Smooth muscle cell (in vitro differentiated cells): ENCODE data around the gene TMEM184C. TPM values are rescaled to one million over a fixed set of nuclear protein-coding genes. Genes with fewer than 3 reads are reported as not detected.

Experiments used
- DNase-seq: peaks from one replicate; lab custom pipeline; 2025; ENCODE audit not compliant: unreplicated experiment; lab: John Stamatoyannopoulos, UW
- H2AFZ ChIP-seq: fragments of 200-600 bp; sonication (generic); 2 replicates; pipeline ENCODE4 v1.6.0; 2016; ENCODE audit warnings: antibody characterized with exemption, low read depth, mild to moderate bottlenecking
- H3F3A ChIP-seq: fragments of 200-600 bp; sonication (generic); 2 replicates; pipeline ENCODE4 v1.6.0; 2017; ENCODE audit warnings: antibody characterized with exemption, low read depth
- H3K27ac ChIP-seq: fragments of 200-600 bp; sonication (generic); 2 replicates; pipeline ENCODE4 v1.5.1; 2016; ENCODE audit warnings: low read depth, mild to moderate bottlenecking
- H3K27me3 ChIP-seq: fragments of 200-600 bp; sonication (generic); 2 replicates; pipeline ENCODE4 v1.6.1; 2016; ENCODE audit warnings: low read depth, mild to moderate bottlenecking
- H3K36me3 ChIP-seq: fragments of 200-600 bp; sonication (generic); 2 replicates; pipeline ENCODE4 v1.5.1; 2016; ENCODE audit warnings: low read depth
- H3K4me1 ChIP-seq: fragments of 200-600 bp; sonication (generic); 2 replicates; pipeline ENCODE4 v1.5.1; 2016; ENCODE audit warnings: low read depth
- H3K4me2 ChIP-seq: fragments of 200-600 bp; sonication (generic); 2 replicates; pipeline ENCODE4 v1.6.0; 2016; ENCODE audit warnings: mild to moderate bottlenecking
- H3K4me3 ChIP-seq: fragments of 200-600 bp; sonication (generic); 2 replicates; pipeline ENCODE4 v1.5.1; 2016; ENCODE audit warnings: mild to moderate bottlenecking
- H3K79me2 ChIP-seq: fragments of 200-600 bp; sonication (generic); 2 replicates; pipeline ENCODE4 v1.6.0; 2016; ENCODE audit warnings: low read depth, mild to moderate bottlenecking
- H3K9ac ChIP-seq: fragments of 200-600 bp; sonication (generic); 2 replicates; pipeline ENCODE4 v1.6.0; 2016; ENCODE audit warnings: low read depth
- H3K9me3 ChIP-seq: fragments of 200-600 bp; sonication (generic); replicated peaks from 2 replicates; pipeline ENCODE4 v1.5.1; 2016; ENCODE audit warnings: low read depth
- H4K20me1 ChIP-seq: fragments of 200-600 bp; sonication (generic); 2 replicates; pipeline ENCODE4 v1.6.0; 2016; ENCODE audit warnings: low read depth
- CTCF ChIP-seq: fragments of 200-600 bp; sonication (generic); IDR thresholded peaks from 2 replicates; pipeline ENCODE4 v1.5.1; 2017; ENCODE audit warnings: borderline replicate concordance, mild to moderate bottlenecking, antibody characterized with exemption; ENCODE audit not compliant: insufficient read depth, poor library complexity, severe bottlenecking
- WGBS: methylation state at CpG from one replicate; pipeline ENCODE4 v1.1.7; 2016; ENCODE audit warnings: low lambda C conversion rate; 5-methylcytosine and 5-hydroxymethylcytosine counted together
- polyA plus RNA-seq: library from polyadenylated mRNA; unstranded; fragments of >200 nt; fragmentation: Nextera tagmentation; extraction: Ambion mirVana; gene quantifications from 2 replicates; pipeline ENCODE4 v1.2.1, GENCODE V29; 2016
- total RNA-seq: library from RNA; depleted of rRNA; stranded (reverse); fragments of >200 nt; gene quantifications from 2 replicates; pipeline ENCODE4 v1.2.3, GENCODE V29; 2014

Gene TMEM184C
- total and polyA plus RNA-seq, 2 experiments from 2014 or later: 21.6 to 33.2 TPM

DNA sequence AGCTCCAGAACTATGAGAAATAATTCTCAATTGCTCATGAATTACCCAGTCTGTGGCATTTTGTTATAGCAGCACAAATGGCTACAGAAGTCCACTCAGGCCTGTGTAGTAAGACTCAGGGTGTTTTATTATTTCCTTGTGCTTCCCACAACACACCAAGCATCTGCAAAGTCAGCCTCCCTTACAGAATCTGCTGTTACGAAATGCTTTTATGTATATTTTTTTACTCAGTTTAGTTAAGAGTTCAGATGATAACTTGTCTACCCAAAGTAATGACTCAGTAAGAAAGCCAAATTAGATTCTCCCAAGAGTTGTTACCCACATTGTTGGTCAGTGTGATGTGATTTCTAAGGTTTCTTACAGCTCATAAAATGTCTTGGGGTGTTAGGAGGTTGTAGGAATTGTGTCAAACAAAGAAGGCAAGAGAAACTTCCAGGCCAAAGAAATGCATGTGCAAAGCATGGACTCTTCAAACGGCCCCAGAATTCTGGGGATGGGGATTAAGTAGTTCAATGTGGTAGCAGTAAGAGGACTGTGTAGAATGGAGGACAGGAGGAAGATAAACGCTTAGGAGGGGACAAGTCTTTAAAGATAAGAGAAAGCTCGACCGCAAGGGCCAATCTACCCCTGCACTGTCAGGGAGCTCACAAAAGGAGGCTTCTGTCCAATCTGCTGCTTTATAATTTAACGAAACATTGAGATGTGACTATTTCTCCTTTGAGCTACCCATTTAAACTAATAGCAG is 35.4 kb upstream of the TMEM184C start:
- no peaks in the 10 kb centered on the region for H4K20me1 ChIP-seq
- H3K36me3 ChIP-seq: no peaks in the 10 kb centered on the region
- H2AFZ ChIP-seq: peak overlapping the region; percentile 40
- DNase-seq: no peak
- no peak overlapping the region for H3K4me3 ChIP-seq
- peak overlapping the region; percentile 12 for H3K27ac ChIP-seq
- H3K27me3 ChIP-seq: no peaks in the 10 kb centered on the region
- no peaks in the 10 kb centered on the region for H3F3A ChIP-seq
- 50% methylated on average over 6 of the region's 6 CpGs for WGBS
- H3K4me1 ChIP-seq: peaks cover 3% of the 10 kb centered on the region
- no peaks in the 10 kb centered on the region for H3K79me2 ChIP-seq
- no peak overlapping the region for H3K4me2 ChIP-seq
- TF ChIP-seq CTCF: no peak
- H3K9ac ChIP-seq: no peak overlapping the region
- no peaks in the 10 kb centered on the region for H3K9me3 ChIP-seq

DNA sequence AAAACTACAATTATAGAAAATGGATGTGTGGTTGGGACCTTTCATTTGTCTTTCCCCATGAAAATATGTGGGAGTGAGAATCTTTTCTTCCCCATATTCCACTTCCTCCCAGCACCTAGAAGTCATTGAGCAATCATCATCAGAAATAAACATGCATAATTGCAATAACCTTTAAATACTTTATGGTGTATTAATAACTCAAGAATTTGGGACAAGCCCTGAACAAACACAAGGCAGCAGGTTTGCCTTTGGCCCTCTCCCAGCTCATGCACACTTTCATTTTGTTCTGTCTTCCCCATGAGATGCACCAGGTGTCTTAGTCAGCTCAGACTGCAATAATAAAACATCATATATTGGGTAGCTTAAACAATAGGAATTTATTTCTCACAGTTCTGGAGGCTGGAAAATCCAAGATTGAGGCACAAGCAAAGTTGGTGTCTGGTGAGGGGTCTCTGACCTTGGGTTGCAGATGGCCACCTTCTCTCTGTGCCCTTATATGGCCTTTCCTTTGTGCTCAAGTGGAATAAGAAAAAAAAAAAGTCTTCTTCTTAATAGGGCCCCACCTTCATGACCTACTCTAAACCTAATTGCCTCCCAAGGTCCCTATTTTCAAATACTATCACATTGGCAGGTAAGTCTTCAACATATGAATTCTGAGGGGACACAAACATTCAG is 34.7 kb upstream of the TMEM184C start:
- no peak for TF ChIP-seq CTCF
- H3K27ac ChIP-seq: no peak overlapping the region
- H4K20me1 ChIP-seq: no peaks in the 10 kb centered on the region

DNA sequence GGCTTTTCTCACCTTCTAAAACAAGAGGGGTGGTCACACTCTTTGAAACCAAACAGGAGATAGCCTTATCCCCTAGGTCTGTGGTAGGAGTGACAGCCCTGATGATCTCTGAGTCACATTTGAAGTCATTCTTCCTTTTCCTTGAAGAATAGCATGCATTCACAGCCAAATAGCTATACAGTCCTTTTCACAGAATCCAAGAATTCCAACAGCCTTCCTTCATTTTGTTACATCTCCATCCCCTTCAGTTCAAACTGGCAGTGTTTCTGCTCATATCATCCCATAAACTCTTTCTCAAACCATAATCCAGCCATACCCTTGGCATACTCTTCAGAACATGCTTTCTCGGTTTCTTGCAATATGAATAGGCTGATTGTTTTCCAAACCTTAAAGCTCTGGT is 33.3 kb upstream of the TMEM184C start:
- H2AFZ ChIP-seq: no peak overlapping the region

More for the DNA sequence above, 34.7 kb upstream of the TMEM184C start:
- H3K9ac ChIP-seq: no peak overlapping the region
- no peak for DNase-seq
- H3K4me2 ChIP-seq: no peak overlapping the region
- H3K4me1 ChIP-seq: peaks cover 10% of the 10 kb centered on the region
- no peaks in the 10 kb centered on the region for H3K9me3 ChIP-seq
- no peaks in the 10 kb centered on the region for H3K36me3 ChIP-seq
- H2AFZ ChIP-seq: no peak overlapping the region
- H3K27me3 ChIP-seq: no peaks in the 10 kb centered on the region
- no peaks in the 10 kb centered on the region for H3F3A ChIP-seq
- no peak overlapping the region for H3K4me3 ChIP-seq
- no peaks in the 10 kb centered on the region for H3K79me2 ChIP-seq

More for the DNA sequence above, 33.3 kb upstream of the TMEM184C start:
- Histone ChIP-seq H3F3A (no peaks in the 10 kb centered on the region), H3K9me3 (no peaks in the 10 kb centered on the region), H3K27ac (no peak overlapping the region), H3K9ac (no peak overlapping the region), H3K79me2 (no peaks in the 10 kb centered on the region), H3K4me2 (no peak overlapping the region), H3K4me3 (no peak overlapping the region), H3K4me1 (peaks cover 11% of the 10 kb centered on the region), H3K27me3 (no peaks in the 10 kb centered on the region), H4K20me1 (no peaks in the 10 kb centered on the region), H3K36me3 (no peaks in the 10 kb centered on the region)
- 78% methylated on average over 1 of the region's 1 CpG for WGBS
- TF ChIP-seq CTCF: no peak
- no peak for DNase-seq
